ENCODE data around the gene MYBPC2. TPM values are rescaled to one million over a fixed set of nuclear protein-coding genes. Genes with fewer than 3 reads are reported as not detected.
A peak's percentile ranks its signal among the peaks of the same experiment; 100 is the strongest.

The MYBPC2 gene
- total RNA-seq, 1 experiment from 2014 or later = not detected

DNA sequence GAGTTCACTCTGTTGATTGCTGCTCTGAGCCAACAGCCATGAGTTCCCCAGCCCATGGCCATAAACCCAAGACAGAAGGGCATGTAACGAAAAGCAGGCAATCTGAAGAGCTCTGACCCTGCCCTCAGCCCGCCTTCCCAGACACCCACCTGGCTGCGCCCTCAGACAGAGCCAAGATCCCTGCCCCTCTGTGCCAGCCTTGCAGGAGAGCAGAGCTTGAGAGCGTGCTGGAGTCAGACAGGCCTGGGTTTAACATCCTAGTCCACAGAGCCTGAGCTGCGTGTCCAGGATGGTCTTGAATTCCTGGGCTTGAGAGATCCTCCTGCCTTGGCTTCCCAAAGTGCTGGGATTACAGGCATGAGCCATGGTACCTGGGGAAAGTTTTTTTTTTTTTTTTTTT lies 24.6 kb downstream of the MYBPC2 start:
- DNase-seq (ENCODE audit: low read depth) = no peak

DNA sequence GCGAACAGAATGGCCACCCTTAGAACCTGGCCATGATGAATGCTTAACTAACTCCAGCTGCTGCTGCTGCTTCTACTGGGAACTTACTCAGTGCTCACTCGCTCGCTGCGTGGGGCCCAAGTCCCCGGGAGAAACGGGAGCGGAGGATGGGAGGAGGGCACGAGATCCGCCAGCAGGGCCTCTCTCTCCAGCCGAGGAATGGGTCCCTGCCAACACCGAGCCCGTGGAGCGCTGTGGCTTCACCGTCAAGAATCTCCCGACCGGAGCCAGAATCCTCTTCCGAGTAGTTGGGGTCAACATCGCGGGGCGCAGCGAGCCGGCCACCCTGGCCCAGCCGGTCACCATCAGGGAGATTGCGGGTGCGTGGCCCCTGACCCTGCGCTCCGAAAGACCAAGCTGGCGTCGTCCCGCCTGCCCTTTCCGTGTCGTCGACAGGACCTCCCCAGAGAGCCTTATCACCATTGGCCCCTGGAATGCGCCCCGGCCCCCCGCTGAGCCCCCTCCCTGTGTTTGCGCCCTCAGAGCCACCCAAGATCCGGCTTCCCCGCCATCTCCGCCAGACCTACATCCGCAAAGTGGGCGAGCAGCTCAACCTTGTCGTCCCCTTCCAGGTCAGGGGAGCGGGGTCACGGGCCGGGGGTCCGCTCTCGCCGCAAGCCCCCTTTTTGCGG lies 25.8 kb downstream of the MYBPC2 start:
- no peak for DNase-seq (ENCODE audit: low read depth)

DNA sequence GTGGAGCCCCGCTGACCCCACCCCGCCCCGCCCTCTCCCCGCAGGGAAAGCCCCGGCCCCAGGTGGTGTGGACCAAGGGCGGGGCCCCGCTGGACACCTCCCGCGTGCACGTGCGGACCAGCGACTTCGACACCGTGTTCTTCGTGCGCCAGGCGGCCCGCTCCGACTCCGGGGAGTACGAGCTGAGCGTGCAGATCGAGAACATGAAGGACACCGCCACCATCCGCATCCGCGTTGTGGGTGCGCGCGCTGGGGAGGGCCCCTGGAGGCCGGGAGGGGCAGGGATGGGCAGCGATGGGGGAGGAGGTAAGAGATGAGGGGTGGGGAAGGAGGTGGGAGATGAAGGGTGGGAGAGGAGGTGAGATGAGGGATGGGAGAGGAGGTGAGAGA lies 26.4 kb downstream of the MYBPC2 start:
- DNase-seq (ENCODE audit: low read depth) = no peak

DNA sequence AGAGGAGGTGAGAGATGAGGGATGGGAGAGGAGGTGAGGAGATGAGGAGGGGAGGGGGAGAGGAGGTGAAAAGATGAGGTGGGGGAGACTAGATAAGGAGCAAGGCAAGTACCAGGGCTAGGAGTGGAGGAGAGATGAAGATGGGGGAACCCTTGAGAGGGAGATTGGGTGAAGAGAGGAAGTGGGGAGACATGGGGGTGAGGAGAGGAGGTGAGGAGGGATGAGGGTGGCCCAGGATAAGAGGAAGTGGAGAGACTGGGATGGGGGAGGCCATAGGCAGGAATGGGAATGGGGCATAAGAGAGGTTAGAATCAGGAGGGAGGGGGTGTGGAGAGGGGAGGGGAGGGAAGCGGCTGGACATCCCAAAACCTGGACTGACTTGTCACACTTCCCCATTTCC lies 26.9 kb downstream of the MYBPC2 start:
- no peak for DNase-seq (ENCODE audit: low read depth)

DNA sequence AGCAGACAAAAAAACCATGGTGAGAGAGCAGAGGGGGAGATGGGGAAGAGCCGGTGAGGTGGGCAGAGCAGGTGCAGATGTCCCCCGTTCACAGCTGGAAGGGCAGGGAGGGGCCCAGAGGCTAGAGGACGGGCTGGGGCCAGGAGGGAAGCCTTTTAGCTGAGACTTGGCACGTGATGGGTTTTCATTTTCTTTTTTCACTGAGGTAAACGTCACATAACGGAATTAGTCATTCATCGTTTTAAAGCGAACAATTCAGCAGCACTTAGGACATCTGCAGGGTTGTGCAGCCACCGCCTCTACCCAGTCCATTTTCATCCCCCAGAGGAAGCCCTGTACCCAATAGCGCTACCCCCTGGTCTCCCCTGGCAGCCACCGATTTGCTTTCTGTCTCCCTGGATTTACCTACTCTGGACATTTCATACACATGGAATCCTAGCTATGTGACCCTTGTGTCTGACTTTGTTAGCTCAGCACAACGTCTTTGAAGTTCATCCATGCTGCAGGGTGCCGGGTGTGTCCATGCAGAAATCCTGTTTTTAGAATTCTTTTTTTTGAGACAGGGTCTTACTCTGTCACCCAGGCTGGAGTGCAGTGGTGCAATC lies 27.6 kb downstream of the MYBPC2 start:
- peak; percentile 67 for DNase-seq (ENCODE audit: low read depth)

DNA sequence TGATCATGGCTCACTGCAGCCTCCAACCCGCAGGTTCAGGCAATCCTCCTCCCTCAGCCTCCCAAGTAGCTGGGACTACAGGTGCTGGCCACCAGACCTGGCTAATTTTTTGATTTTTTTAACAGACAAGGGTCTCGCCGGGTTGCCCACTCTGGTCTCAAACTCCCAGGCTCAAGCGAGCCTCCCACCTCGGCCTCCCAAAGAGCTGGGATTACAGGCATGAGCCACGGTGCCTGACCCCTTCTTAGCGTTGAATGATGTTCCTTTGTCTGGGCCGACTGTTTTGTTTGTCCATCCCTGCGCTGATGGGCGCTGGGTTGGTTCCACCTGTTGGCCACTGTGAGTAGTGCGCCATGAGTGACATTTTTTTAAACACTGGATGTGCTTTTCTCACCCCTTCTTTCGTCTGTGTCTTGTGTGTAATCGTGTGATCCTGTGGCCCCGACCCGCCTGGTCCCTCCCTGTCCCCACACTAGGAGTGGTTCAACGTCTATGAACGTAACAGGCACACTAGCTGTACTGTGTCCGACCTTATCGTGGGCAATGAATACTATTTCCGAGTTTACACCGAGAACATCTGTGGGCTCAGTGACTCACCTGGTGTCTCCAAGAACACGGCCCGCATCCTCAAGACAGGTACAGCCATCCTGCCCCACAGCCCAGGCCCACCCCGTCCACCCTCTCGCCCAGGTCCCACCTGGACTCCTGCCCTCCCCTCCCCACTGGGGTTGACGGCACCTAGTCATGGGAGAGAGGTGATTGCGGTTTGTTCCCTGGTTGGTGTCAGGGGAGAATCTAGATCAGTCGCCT lies 28.6 kb downstream of the MYBPC2 start:
- DNase-seq (ENCODE audit: low read depth) = peak; percentile 69

DNA sequence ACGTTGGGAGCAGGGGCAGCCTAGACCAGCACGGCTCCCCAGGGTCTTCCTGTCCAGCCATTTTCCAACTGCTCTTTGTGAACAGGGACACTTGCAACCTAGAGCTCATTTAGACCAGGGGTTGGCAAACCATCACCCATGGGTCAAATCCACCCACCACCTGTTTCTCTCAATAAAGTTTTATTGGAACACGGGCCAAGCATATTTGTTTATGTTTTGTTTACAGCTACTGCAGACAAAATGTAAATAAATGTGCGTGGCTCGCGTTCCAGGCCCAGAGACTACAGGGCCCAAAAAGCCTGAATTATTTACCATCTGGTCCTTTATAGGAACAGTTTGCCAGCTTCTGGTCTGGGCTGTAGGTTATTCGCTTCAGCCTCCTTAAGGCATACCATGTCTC lies 30.3 kb downstream of the MYBPC2 start:
- no peak for DNase-seq (ENCODE audit: low read depth)

DNA sequence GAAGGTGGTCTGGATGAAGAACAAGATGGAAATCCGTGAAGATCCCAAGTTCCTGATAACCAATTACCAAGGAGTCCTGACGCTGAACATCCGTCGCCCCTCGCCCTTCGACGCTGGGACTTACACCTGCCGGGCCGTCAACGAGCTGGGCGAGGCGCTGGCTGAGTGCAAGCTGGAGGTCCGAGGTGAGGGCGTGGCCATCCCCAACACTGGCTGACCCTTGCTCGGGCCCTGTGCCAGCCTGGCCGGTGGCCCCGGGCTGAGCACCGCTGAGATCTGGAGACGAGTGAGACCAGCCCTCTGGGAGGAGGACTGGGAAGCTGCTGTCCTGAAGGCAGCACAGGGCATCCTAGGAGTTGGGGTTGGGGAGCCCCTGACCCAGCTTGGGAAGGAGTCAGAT lies 31.7 kb downstream of the MYBPC2 start:
- DNase-seq (ENCODE audit: low read depth) = no peak

DNA sequence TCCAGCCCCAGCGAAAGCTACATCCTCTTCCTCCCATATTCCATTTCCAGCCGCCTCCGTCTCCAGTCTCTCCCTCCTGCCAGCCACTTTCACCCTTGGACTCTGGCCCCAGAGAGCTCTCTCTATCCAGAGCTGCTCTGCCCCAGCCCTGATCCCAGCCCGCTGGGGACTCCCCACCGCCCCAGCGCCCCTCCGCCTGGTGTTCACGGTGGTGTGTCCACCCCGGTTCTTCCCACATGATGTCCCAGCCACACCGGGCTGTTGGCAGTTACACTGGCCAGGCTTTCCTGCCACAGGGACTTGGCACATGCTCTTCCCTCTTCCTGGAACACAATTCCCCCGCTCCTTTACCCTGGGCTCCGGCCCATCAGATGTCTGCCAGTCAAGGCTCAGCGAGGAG lies 32.3 kb downstream of the MYBPC2 start:
- DNase-seq (ENCODE audit: low read depth) = no peak

DNA sequence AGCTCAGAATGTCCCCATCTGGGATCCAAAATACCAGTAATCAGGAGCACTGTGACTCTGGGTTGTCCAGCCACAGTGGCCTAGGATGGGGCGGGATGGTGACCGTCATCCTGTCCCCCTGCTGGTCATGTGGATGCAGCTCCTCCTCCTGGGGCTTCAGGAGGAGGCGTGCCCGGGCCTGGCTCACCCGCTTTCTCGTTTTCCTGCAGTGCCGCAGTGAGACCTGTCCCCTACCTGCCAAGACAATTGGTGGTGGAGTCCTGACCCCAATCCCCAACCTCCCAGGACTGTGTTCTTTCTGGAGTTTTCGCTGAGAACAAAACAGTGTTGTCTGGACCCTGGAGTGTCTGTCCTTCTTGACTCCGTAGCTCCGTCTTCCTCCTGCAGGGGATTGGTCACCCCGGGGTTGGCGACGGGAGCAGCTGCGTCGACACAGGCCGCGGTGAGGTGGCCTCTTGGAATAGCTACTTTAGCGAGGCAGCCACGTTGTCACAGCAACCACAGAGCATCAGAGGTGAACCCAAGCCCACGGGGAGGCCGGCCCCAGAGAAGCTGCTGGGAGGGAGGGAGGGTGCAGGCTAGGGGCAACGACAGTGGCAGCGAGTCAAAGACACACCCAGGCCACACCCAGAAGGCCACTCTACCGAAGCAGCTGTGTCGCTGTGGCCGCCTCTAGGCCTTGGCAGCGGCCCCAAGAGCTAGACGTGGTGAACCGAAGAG lies 33.5 kb downstream of the MYBPC2 start:
- DNase-seq (ENCODE audit: low read depth) = no peak

DNA sequence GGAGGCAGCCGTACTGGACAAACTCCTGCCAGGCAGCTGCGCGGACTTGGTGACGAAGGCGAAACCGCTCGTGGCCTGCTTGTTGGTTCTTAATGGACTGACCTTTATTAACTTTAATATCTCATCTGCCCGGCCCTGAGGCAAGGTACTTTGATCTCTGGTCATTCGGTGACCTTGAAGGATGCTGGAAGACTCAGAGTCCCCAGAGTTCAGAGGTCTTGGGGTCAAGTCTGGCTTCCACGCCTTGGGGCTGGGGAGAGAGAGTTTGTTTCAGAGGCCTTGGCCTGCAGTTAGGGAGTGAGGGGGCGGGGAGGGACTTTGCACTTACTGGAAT lies 34.0 kb downstream of the MYBPC2 start:
- DNase-seq (ENCODE audit: low read depth) = no peak

DNA sequence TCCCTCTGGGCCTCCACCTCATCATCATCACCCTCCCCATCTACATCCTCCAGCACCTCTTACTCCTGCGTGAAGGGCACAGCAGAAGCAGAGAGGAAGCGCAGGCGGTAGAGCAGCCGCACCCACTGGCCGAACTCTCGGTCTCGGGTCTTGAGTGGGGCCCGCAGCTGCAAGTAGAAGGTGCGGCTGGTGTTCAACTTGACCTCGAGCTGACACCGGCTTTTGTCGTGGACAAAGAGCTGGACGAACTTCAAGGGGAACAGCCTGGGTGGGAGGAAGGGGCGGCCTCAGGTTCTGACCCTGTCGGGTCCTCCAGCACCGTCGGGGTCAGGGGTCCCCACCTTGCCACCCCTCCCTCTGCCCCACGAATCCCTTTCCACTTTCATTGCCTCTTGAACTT lies 34.9 kb downstream of the MYBPC2 start:
- no peak for DNase-seq (ENCODE audit: low read depth)

DNA sequence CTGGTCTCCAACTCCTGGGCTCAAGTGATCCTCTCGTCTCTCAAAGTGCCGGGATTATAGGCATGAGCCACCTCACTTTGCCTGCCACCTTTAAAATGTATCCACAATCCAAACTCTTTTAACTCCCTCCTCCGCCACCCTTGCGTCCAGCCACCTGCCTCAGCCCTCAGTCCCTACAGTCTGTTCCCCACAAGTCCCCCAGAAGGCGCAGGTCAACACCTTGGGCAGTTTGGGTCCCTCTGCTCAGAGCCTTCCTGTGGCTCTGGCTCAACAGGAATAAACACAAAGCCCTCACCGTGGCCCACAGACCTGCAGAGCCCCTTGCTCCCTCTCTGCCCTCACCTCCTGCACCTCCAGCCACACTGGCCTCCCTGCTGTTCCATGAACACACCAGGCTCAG lies 36.1 kb downstream of the MYBPC2 start:
- no peak for DNase-seq (ENCODE audit: low read depth)

DNA sequence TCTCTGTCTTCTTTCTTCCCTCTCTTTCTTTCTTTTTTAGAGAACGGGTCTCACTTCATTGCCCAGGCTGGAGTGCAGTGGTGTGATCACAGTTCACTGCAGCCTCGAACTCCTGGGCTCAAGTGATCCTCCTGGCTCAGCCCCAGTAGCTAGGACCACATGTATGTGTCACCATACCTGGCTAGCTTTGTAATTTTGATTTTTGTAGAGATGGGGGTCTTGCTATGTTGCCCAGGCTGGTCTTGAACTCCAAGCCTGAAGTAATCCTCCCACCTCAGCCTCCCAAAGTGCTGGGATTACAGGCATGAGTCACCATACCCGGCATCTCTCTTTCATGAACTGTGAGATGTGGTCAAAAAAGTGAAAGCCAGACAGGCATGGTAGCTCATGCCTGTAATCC lies 40.6 kb downstream of the MYBPC2 start:
- DNase-seq (ENCODE audit: low read depth) = peak; percentile 40

DNA sequence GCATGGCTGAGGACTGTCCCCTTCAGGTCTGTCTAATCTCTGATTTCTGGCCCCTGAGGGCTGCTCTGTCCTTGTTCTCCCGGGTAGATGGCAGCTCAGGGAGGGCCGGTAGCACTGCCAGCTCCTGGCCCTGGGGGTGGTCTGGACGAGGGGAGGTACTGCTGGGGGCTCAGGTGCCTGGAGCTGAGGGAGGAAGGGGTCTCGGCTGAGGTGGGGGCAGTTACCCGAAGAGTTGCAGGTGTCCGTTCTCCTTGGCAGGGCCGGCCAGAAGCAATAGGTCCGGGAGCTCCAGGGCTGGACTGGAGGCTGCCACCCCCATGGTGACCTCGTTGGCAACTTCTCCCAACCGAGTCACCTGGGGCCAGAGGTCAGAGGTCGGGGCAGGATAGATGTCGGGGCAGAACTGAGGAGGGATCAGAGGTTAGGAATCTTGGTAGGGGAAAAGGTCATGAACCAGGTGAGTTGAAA lies 42.4 kb downstream of the MYBPC2 start:
- no peak for DNase-seq (ENCODE audit: low read depth)

DNA sequence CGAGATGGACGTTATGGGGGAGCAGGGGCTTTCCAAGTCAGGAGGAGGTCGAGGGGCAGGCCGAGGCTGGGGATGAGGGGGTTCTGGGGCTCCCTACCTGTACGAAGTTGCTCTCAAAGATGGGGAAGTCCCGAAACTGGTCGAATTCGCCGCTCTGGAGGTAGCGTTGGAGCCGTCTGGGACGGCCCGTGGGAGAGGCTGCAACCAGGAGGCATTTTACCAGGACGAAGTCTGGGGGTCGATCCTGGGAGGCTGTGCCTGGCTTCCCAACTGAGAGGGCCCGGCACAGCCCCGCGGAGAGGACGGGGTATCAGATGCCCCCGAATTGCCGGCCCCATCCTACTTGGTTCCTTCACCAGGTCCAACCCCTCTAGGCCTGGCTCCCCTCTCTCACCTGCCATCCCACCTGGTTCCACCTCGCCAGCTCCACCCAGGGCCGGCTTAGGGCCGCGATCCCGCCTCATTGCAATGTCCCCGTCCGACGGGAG lies 43.1 kb downstream of the MYBPC2 start:
- no peak for DNase-seq (ENCODE audit: low read depth)

DNA sequence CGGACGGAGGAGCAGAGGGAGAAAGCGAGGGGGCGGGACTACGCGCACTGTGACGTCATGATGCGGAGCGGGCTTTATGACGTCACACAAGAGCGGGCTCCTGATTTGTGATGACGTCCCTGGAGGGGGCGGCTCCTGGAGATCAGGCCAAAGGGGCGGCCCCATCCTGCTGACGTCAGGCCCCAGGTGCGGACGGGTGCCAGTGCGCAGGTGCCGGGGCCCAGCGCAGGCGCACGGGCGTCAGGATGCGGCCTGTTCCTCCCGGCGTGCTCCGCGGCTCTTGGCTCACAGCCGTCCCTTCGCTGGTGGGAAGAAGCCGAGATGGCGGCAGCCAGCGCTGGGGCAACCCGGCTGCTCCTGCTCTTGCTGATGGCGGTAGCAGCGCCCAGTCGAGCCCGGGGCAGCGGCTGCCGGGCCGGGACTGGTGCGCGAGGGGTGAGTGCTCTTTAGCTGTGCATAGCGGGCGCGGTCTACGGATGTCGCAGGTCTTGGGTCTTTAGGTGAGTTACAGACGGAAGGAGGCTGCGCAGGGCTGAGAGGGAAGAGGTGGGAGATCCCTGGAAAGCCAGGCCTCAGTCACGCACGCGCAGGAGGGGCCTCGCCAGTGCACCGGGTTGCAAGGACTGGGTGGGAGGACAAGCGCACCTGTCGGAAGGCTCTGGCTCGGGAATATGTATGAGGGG lies 43.7 kb downstream of the MYBPC2 start, which contains the start of the genes EMC10 and GARIN5A:
TSS of gene EMC10 (plus strand) at position 284 of the 683 bp plus-strand sequence. CDS start at position 322, 38 bp downstream.
TSS of gene GARIN5A (minus strand) at position 625 of the 683 bp plus-strand sequence. CDS start at position 165, 460 bp downstream.
- peak; percentile 84 for DNase-seq (ENCODE audit: low read depth)

DNA sequence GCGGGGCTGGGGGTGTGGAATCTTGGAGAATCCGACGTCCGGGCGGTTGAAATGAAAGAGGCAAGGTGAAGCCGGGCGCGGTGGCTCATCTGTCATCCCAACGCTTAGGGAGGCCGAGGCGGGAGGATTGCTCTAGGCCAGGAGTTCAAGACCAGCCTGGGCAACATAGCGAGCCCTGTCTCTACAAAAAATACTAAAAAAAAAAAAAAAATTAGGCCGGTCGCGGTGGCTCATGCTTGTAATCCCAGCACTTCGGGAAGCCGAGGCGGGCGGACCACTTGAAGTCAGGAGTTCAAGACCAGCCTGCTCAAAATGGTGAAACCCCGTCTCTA lies 44.2 kb downstream of the MYBPC2 start:
- DNase-seq (ENCODE audit: low read depth) = no peak

DNA sequence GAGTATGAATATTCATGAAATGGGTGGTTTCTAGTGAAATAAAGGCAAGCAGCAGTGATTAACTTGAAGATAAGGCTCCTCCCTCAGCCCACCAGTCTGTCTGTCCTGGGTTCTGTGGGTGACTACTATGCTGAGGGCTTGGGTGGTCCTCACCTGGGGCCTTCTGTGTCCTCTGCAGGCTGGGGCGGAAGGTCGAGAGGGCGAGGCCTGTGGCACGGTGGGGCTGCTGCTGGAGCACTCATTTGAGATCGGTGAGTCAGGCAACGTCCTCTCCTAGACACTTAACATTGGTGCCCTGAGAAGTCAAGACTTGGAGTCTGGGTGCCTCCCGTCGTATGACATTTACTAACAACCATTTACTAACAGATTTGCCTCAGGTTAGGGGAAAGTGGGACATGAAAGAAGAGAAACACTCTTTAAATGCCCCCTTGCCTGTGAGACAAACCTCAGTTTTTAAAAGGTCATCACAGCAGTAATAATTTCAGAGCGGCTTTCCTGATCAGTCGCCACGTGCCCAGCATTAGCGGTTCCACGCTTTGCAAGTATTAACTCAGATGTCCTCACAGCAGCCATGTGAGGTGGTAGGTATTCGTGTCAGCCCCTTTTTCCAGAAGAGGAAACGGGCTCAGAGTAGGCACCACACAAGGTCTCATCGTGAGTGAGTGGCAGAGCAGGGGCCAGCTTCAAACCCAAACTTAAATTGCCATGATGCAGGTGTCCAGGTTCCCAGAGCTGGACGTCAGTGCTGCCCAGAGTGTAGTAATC lies 45.2 kb downstream of the MYBPC2 start:
- no peak for DNase-seq (ENCODE audit: low read depth)

Measured in HT1080 (cell line).